ENCODE results near the gene RAB6B. TPM values are rescaled to one million over a fixed set of nuclear protein-coding genes. Genes with fewer than 3 reads are reported as not detected.
"Not testable (repeated sequence)": the region's sequence is repeated elsewhere in the genome, so short reads cannot be mapped to it uniquely, and the experiment has no call there.

Gene RAB6B
- total RNA-seq, 6 experiments from 2014 or later: 0.09 to 0.60 (median 0.36) TPM

DNA sequence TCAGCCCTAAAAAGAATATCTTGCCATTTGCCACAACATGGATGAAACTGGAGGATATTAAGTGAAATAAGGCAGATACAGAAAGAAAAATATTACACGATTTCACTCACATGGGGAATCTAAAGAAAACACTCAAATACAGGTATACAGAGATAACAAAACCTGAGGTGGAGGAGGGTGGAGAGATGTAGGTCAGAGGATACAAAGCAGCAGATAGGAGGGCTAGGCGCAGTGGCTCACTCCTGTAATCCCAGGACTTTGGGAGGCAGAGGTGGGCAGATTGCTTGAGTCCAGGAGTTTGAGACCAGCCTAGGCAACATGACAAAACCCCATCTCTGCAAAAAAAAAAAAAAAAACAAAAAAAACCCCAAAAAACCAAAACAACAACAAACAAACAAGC, 113.2 kb downstream of the RAB6B start:
- DNase-seq (no peak), ATAC-seq (peak; percentile 3 to 39 (median 21))
- H3K27me3 ChIP-seq: no peaks in the 10 kb centered on the region
- no peak overlapping the region for H3K4me3 ChIP-seq
- 43% methylated on average over 2 of the region's 2 CpGs for WGBS (ENCODE audit: insufficient coverage, low coverage, low lambda C conversion rate, missing lambda C conversion rate)
- intact Hi-C loops (cut with DNase I): no loop called here
- no peak overlapping the region for H3K27ac ChIP-seq
- H3K36me3 ChIP-seq: peaks cover 0 to 20% (median 7%) of the 10 kb centered on the region in 4 donors
- H3K9me3 ChIP-seq: no peaks in the 10 kb centered on the region
- H3K4me1 ChIP-seq: no peaks in the 10 kb centered on the region
- TF ChIP-seq POLR2A (IDR thresholded peaks at IDR 0.05): no peak
- TF ChIP-seq, protein P1, sequence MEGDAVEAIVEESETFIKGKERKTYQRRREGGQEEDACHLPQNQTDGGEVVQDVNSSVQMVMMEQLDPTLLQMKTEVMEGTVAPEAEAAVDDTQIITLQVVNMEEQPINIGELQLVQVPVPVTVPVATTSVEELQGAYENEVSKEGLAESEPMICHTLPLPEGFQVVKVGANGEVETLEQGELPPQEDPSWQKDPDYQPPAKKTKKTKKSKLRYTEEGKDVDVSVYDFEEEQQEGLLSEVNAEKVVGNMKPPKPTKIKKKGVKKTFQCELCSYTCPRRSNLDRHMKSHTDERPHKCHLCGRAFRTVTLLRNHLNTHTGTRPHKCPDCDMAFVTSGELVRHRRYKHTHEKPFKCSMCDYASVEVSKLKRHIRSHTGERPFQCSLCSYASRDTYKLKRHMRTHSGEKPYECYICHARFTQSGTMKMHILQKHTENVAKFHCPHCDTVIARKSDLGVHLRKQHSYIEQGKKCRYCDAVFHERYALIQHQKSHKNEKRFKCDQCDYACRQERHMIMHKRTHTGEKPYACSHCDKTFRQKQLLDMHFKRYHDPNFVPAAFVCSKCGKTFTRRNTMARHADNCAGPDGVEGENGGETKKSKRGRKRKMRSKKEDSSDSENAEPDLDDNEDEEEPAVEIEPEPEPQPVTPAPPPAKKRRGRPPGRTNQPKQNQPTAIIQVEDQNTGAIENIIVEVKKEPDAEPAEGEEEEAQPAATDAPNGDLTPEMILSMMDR (IDR thresholded peaks at IDR 0.05): no peak

DNA sequence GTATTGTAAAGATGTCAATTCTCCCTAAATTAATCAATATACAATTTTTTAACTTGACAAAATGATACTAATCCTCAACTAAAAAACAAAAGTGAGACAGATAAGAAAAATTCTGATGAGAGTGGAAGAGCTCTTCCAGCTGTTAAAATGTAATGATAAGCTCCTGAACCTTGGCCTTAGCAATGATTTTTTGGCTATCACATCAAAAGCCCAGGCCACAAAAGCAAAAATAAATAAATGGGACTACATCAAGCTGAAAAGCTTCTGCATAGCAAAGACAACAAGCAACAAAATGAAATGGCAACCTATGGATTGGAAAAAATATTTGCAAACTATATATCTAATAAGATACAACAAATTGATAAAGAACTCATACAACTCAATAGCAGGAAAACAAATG, 114.1 kb downstream of the RAB6B start:
- ATAC-seq (peak in 3 of 4 donors; percentile 14 to 43 (median 15)), DNase-seq (no peak)
- Histone ChIP-seq H3K9me3 (no peaks in the 10 kb centered on the region), H3K4me1 (no peaks in the 10 kb centered on the region), H3K27me3 (no peaks in the 10 kb centered on the region), H3K27ac (no peak overlapping the region), H3K36me3 (peaks cover 0 to 29% (median 12%) of the 10 kb centered on the region in 4 donors), H3K4me3 (no peak overlapping the region)
- no peak for TF ChIP-seq POLR2A (IDR thresholded peaks at IDR 0.05)
- TF ChIP-seq, protein P1 (IDR thresholded peaks at IDR 0.05): no peak
- intact Hi-C loops (cut with DNase I): no loop called here

DNA sequence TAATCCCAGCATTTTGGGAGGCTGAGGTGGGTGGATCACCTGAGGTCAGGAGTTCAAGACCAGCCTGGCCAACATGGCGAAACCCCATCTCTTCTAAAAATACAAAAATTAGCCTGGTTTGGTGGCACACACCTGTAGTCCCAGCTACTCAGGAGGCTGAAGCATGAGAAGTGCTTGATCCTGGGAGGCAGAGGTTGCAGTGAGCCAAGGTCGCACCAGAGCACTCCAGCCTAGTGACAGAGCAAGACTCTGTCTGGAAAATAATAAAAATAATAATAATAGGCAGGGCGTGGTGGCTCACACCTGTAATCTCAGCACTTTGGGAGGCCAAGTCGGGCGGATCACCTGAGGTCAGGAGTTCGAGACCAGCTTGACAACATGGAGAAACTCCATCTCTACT, 114.9 kb downstream of the RAB6B start:
- 35% methylated on average over 6 of the region's 6 CpGs for WGBS (ENCODE audit: insufficient coverage, low coverage, low lambda C conversion rate, missing lambda C conversion rate)

DNA sequence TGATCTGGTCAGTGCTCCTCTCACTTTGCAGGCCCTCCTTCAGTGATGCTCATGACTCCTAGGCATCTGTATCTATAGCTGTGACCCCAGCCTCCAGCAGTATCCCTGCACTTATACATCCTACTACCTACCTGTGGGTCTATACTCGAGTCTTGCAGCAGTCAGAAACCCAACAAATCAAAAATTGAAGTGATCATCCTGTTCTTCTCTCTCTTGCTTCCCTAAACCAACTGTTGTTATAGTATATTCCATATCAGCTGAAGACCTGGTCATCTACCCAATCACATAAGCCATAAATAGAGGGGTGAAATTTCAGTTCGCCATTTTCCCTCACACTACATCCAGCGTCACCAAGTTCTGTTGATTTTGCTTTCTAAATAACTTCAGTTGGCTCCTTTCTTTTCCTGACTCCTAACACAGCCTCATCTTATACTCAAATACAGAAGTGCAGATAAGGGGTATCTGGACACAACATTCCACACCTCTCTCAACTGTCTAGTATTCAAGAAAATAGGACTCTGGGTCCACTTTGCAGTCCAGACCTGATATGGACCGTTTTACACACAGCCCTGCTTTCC, 116.0 kb downstream of the RAB6B start:
- Histone ChIP-seq H3K36me3 (peaks cover 0 to 47% (median 19%) of the 10 kb centered on the region in 4 donors), H3K4me3 (no peak overlapping the region), H3K27me3 (no peaks in the 10 kb centered on the region), H3K27ac (no peak overlapping the region), H3K9me3 (no peaks in the 10 kb centered on the region), H3K4me1 (no peaks in the 10 kb centered on the region)
- WGBS (ENCODE audit: insufficient coverage, low coverage, low lambda C conversion rate, missing lambda C conversion rate): 19% methylated on average over 4 of the region's 4 CpGs
- TF ChIP-seq, protein P1 (IDR thresholded peaks at IDR 0.05): no peak
- no peak for TF ChIP-seq POLR2A (IDR thresholded peaks at IDR 0.05)
- intact Hi-C loops (cut with DNase I): no loop called here
- peak in 1 of 4 donors; percentile 1 for ATAC-seq
- no peak for DNase-seq

More for the DNA sequence above, 114.9 kb downstream of the RAB6B start:
- H3K4me1 ChIP-seq; H3K27me3 ChIP-seq; H3K9me3 ChIP-seq; H3K27ac ChIP-seq; H3K4me3 ChIP-seq; intact Hi-C loops (cut with DNase I): not testable (repeated sequence)
- H3K36me3 ChIP-seq: peaks cover 0 to 37% (median 18%) of the 10 kb centered on the region in 4 donors
- ATAC-seq (peak in 2 of 4 donors; percentile 11 to 16), DNase-seq (peak in 2 of 3 donors; percentile 42 to 61)

DNA sequence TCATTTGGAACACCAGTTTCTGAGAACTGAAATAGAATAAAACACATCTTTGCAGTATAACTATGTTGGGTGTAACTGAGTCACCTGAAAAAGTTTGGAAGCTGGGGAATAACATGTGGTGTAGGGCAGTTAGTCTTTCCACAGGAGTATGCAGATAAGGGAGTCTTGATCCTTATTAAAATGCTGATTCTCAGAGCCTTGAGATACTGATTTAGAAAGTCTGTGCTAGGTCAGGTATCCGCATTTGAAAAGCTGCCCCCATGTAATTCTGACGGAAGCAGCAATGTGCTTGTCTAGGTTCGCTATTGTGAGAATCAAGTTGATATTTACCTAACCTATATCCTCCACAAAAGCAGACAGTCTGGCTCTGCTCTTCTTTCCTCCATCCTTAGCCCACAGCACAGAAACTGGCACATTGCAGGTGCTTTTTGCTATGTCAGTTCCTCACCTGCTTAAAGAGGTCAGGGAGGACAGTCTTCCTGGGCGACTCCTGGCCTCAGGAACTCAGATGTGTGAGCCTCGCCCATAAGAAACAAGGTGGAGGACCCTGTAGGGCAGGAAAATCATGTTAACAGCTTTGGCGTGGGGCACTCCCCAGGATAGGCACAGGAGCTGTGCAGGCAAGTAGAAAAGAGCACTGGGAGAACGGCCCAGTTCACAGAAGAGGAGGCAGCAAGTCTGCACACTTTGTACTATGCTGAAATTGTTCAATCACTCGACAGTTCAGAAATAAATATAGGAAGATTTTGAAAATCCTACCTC, 117.7 kb downstream of the RAB6B start:
- TF ChIP-seq, protein P1 (IDR thresholded peaks at IDR 0.05): no peak
- no peaks in the 10 kb centered on the region for H3K9me3 ChIP-seq
- no peak overlapping the region for H3K27ac ChIP-seq
- H3K27me3 ChIP-seq: no peaks in the 10 kb centered on the region
- 65% methylated on average over 6 of the region's 8 CpGs for WGBS (ENCODE audit: insufficient coverage, low coverage, low lambda C conversion rate, missing lambda C conversion rate)
- H3K4me1 ChIP-seq: no peaks in the 10 kb centered on the region
- no peak for DNase-seq
- intact Hi-C loops (cut with DNase I): no loop called here
- peaks cover 0 to 62% (median 25%) of the 10 kb centered on the region in 4 donors for H3K36me3 ChIP-seq
- no peak overlapping the region for H3K4me3 ChIP-seq
- peak in 1 of 4 donors; percentile 5 for ATAC-seq

All from right lobe of liver (tissue), 6 donors.